Cardiac fibroblast (primary cell): ENCODE results near the gene CARS2.

Experiments
- DNase-seq, 2 donors: peaks; one replicate each; pipeline versions ENCODE4 v3.0.0 to v3.0.0-alpha.2; 2010; ENCODE audit warnings: low read depth in 2 of 2
- H3K4me3 ChIP-seq, 2 donors: replicated peaks in 1 of 2; 1 replicate in 1 of 2; 2 replicates in 1 of 2; pipeline ENCODE4 v1.5.1; 2011; ENCODE audit warnings: low read depth in 2 of 2, low read length in 2 of 2, mild to moderate bottlenecking in 2 of 2, moderate library complexity in 1 of 2
- TF ChIP-seq, protein P1 (sequence below): IDR thresholded peaks from one replicate; pipeline ENCODE4 v1.5.1; 2011; ENCODE audit warnings: low read depth, mild to moderate bottlenecking, low read length, inconsistent platforms

Gene CARS2

DNA sequence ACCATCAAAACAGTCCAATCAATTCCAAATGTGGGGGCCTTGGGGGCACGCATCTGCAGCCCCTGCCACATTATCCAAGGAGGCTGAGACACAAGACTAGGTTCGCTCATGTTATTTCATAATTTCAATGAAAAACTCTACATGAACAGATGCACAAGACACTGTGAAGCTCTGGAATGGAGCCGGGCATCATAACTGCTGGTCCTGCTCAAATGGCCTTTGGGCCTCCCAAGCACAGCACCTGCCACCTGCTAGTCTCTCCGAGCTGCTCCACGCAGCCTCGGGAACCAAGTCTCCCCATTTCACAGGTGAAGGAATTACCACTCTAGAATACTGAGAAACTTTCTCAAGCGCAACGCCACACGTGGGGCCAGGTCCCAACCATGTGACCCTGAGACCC, 16.9 kb downstream of the CARS2 start:
- TF ChIP-seq, protein P1, sequence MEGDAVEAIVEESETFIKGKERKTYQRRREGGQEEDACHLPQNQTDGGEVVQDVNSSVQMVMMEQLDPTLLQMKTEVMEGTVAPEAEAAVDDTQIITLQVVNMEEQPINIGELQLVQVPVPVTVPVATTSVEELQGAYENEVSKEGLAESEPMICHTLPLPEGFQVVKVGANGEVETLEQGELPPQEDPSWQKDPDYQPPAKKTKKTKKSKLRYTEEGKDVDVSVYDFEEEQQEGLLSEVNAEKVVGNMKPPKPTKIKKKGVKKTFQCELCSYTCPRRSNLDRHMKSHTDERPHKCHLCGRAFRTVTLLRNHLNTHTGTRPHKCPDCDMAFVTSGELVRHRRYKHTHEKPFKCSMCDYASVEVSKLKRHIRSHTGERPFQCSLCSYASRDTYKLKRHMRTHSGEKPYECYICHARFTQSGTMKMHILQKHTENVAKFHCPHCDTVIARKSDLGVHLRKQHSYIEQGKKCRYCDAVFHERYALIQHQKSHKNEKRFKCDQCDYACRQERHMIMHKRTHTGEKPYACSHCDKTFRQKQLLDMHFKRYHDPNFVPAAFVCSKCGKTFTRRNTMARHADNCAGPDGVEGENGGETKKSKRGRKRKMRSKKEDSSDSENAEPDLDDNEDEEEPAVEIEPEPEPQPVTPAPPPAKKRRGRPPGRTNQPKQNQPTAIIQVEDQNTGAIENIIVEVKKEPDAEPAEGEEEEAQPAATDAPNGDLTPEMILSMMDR: no peak
- H3K4me3 ChIP-seq: no peak overlapping the region
- no peak for DNase-seq

DNA sequence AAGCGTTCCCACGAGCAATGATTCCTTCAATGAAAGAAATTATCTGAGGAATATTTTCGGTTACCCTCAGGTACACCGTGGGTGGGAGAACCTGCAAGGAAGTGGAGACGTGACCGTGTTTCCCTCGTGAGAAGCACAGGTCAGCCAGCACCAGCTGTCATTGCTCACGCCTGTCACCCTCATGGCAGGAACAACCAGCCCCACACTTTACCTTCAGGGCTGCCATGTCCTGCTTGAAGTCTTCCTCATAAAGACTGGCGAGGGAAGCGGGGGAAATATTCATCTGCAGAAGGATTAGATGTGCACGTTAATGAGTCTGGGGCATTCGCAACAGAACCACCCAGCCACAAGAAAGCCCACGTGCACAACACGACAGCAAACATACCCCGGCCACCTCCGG, 18.2 kb downstream of the CARS2 start:
- H3K4me3 ChIP-seq: no peak overlapping the region
- TF ChIP-seq, protein P1: no peak
- DNase-seq: no peak

DNA sequence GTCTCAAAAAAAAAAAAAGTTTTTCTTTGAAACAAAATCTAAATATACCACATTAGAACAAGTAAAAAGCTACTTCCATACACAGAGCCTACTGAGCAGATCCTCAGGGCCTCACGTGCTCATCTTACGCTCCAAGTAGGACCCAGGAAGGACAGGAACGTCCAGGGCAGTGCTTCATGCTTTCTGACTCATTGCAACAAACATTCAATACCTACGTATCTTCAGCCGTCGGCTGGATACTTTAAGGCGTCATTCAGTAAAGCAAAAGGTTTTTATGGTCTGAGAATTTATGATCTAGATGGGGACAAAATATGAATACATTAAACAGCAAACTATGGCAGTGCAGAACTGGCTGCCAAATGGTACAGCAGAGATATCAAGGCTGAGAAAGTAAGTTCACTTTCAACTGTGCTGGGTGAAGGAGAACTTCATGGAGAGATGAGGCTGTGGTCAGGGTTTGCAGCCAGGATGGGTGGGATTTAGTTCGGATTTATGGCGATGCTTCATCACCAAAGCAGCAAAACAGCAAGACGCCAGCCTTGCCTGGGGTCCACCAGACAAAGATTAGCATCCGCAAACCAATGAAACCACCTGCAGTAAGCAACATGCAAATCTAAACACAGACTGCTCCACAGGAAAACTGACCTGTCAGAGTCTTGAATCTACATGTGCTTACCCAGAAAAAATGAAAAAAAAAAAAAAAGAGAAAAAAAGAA, 20.5 kb downstream of the CARS2 start:
- no peak overlapping the region for H3K4me3 ChIP-seq
- DNase-seq: no peak
- TF ChIP-seq, protein P1: no peak

DNA sequence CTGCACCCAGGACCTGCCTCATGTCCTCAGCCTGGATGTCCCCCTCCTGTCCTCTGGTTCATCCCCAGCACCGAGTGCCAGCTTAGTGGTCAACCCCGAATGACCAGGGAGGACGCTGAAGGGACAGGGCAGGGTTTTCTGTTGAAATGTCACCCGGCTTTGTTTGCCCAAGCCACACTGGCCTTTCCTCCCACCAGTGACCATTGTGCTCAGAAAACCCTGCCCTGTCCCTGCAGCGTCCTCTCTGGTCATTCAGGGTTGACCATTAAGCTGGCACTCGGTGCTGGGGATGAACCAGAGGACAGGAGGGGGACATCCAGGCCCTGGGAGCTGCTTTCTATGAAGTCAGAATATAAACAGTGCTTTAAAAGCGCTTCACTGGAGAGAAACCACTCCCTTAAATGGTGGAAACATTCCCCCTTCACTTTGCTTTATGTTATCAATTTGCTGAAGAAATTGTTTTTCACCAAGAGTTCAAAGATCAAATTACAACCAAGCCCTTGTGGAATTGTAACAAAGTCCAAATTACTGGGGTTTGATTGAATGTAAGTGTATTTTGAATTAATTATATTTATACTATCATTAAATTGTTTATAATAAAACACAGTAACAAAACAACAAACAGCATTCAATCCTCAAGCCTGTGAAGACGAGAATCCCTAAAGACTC, 21.4 kb downstream of the CARS2 start:
- TF ChIP-seq, protein P1: no peak

DNA sequence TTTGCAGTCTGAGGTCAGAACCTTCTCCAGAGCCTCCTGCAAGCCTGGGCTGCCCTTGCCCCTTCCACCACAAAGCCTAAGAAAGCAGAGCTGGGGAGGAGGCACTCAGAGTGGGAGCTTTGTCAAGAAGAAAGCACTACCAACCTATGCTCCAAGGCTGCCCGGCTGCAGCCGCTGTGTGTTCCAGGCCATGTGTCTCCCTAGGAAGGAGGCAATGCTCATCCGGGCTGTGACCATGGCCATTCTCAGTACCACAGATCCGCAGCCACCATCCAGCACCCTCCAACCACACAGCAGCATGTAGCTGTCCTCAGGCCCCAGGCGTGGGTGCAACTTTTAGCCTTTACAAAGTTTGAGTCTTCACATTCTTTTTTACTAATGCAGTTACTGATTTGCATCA, 22.0 kb downstream of the CARS2 start:
- DNase-seq: no peak
- no peak overlapping the region for H3K4me3 ChIP-seq
- TF ChIP-seq, protein P1: no peak

More for the DNA sequence above, 21.4 kb downstream of the CARS2 start:
- no peak for DNase-seq
- no peak overlapping the region for H3K4me3 ChIP-seq

DNA sequence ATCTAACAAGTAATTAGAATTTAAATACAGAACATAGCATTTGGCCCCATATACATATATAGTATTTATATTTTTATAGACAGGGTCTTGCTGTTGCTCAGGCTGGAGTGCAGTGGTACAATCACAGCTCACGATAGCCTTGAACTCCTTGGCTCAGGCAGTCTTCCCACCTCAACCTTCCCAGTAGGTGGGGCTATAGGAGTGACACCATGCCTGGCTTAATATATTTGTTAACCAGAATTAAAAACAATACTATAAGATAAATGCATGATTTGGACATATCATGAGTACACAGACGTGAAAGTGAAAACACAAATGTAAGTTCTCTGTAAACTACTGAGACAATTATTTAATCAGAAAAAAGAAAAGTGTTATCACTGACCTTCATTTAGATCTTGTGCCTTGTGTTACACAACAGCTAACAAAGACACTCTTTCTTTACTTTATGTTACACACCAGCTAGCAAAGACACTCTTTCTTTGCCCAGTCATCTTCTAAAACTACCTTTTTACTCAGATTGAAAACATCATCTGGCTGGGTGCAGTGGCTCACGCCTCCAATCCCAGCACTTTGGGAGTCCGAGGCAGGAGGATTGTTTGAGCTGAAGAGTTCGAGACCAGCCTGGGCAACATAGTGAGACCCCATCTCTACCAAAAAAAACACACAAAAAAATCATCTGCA, 22.6 kb downstream of the CARS2 start:
- peak; percentile 25 to 55 for DNase-seq
- TF ChIP-seq, protein P1: peak; percentile 56
- H3K4me3 ChIP-seq: no peak overlapping the region
